Ramos (cell line): ENCODE results near the gene TTLL3.
"Not testable (repeated sequence)": the region's sequence is repeated elsewhere in the genome, so short reads cannot be mapped to it uniquely, and the experiment has no call there.

Experiments
- in situ Hi-C: fragments of 300-500 bp; cut with MboI; formaldehyde crosslinking; loops from one replicate; pipeline ENCODE4 v1.14.3; 2022; ENCODE audit warnings: low sequenced_read_pairs; ENCODE audit not compliant: unreplicated experiment

The TTLL3 gene, protein sequence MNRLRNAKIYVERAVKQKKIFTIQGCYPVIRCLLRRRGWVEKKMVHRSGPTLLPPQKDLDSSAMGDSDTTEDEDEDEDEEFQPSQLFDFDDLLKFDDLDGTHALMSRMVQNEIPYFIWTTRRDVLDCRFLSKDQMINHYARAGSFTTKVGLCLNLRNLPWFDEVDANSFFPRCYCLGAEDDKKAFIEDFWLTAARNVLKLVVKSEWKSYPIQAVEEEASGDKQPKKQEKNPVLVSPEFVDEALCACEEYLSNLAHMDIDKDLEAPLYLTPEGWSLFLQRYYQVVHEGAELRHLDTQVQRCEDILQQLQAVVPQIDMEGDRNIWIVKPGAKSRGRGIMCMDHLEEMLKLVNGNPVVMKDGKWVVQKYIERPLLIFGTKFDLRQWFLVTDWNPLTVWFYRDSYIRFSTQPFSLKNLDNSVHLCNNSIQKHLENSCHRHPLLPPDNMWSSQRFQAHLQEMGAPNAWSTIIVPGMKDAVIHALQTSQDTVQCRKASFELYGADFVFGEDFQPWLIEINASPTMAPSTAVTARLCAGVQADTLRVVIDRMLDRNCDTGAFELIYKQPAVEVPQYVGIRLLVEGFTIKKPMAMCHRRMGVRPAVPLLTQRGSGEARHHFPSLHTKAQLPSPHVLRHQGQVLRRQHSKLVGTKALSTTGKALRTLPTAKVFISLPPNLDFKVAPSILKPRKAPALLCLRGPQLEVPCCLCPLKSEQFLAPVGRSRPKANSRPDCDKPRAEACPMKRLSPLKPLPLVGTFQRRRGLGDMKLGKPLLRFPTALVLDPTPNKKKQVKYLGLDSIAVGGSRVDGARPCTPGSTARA

DNA sequence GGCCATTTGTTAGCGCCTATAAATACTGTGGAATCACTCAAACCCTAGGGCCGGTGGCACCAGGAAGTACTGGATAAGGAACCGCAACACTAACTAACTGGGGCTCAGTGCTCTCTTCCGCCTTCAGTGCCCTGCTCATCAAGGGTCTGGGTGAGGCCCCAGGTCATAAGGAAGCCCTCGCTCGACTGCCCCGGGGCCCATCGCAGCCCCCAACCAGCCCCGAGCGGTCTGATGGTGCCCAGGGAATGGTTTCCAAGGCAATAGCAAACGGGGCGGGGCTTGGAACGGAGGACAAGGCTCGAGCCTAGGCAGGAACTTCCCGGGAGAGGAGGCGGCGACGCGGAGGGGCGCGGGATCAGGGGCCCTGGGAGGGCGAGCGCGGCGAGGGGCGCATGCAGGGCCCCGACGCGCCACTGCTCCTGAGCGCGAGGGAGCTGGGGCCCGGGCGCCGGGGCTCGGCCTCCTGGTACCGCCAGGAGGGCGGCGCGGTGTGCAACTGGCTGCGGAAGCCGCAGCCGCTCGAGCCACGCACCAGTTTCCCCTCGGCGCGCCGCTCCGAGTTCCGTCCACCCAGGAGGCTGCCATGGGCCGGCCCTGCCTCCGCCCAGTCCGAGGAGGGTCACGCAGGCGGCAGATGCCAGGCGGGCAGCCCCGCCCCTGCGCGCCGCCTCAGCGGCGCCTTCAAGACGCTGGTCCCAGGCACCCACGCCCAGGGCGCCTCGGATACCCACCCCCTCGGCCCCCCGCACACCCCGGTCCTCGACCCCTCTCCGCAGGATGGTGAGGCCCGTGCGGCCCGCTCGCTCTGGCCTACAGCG is at the start of gene TTLL3:
TSS of gene TTLL3 (plus strand) at position 648 of the 818 bp plus-strand sequence. CDS start 400 bp downstream, outside the sequence.
- in situ Hi-C loops, result no loop called here

DNA sequence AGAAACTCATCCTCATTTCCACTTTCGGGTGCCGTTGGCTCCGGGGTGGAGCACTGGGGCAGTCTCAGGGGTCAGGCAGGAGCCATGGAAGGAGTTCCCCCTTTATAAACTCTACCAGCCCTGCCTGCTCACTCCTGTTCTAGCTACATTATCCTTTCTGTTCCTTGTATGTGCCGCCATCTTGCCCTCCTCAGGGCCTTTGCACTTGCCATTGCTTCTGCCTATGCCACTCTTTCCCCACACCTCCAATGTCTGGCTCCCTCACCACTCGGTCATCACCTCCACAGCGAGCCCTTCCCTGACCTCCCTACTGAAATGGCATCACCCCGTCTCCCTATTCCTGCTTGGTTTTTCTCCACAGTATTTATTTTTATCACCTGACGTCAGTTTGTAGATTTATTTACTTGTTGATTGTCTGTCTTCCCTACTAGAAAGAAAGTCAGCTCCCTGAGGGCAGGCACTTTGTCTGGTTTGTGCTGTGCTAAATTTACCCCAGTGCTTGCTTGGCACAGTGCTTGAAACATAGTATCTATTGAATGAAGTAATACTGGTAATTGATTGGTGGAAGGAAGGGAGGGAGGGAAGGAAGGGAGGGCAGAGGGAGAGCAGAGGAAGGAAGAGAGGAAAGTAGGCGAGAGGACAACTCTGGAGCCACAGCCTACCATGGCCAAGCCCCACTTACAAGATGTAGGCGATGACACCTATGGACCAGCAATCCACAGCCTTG is 49.1 kb upstream of the TTLL3 start:
- in situ Hi-C loops, result no loop called here

GRCh38 chr3:9761919-9762318 is 48.1 kb upstream of the TTLL3 start:
- in situ Hi-C loops, result no loop called here

DNA sequence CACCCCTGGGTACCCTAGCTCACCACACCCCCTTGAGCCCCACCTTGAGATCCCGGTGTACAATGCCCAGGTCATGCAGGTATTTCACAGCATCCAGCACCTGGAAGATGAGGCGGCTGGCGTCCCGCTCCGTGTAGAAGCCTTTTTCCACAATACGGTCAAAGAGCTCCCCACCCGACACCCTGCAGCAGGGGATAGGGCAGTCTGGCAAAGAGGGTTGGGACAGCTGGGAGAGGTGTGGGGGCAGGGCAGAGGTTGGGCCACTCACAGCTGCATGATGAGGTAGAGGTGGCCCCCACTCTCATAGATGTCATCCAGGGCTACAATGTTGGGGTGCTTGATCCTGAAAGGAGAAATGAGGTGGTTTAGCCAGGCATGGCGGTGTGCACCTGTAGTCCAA is 47.2 kb upstream of the TTLL3 start:
- in situ Hi-C loops, result no loop called here

- in situ Hi-C loops, result no loop called here
Observed at GRCh38 chr3:9765865-9766264, 44.2 kb upstream of the TTLL3 start.

DNA sequence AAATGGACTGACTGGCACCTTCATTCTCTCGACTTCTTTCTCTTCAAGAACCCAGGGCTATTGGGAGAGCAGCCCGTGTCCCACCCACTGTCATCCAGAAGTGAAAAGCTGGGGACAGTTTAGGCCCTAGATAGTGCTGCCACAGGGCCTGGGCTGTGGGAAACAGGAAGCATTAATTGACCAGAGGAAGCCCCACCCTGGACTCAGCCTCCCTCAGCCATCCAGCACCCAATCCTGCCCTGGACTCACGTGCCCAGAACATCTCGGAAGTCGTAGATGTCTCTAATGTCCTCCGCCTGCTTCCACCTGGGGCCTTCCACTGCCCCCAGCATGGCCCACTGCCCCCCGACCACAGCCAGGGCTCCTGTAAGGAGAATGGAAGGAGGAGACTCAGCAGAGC is 42.6 kb upstream of the TTLL3 start:
- in situ Hi-C loops, result no loop called here

- in situ Hi-C loops, result no loop called here
Observed at GRCh38 chr3:9768141-9768775, 41.8 kb upstream of the TTLL3 start.

- in situ Hi-C loops, result no loop called here
Observed at GRCh38 chr3:9769012-9769411, 41.0 kb upstream of the TTLL3 start.

DNA sequence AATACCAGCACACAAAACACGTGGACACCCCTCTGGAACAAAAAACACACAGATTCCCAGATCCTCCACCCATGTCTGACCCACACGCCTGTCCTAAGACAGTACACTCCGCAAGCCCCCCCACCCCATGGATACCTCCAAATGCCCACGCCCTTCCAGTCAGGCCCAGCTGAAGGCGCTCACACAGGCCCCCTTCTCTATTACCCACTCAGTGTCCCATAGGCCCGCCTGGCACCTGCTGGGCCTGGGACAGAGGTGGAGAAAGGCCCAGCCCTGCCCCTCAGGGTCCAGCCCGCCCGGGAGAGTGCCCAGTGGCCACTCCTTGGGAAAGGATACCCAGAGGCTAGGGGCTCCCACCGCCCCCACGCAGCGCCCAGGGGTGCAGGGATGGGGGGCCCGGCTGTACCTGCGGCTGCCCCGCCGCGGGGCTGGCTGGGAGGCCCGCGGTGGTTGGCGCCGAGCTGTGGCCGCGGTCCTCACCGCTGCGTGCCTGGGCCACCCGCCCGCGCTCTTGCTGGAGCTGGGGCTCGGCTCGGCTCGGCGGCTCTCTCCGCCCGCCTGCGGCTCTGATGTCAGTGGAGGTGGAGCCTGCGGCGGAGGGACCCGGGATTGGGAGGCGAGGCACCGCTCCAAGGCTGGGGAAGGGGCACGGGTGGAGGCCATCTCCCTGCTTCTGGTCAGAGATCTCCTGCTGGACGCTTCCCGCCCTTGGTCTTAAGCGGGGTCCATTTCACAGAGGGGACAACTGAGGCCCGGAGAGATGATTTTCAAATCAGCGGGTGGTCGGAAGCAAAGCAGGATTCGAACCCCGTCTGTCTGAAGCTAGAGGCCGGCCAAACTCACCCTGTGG is 40.4 kb upstream of the TTLL3 start, which contains the start of gene CAMK1:
TSS of gene CAMK1 (minus strand) at position 522 of the 850 bp plus-strand sequence. CDS start 2,198 bp downstream, outside the sequence.
- in situ Hi-C loops, result no loop called here

GRCh38 chr3:9770276-9770812 is 39.7 kb upstream of the TTLL3 start:
- in situ Hi-C loops, result no loop called here

GRCh38 chr3:9771007-9771406 is 39.1 kb upstream of the TTLL3 start:
- in situ Hi-C loops, result not testable (repeated sequence)

- in situ Hi-C loops, result no loop called here
Observed at GRCh38 chr3:9776896-9777693, 33.0 kb upstream of the TTLL3 start.

- in situ Hi-C loops, result no loop called here
Observed at GRCh38 chr3:9777694-9778021, 32.4 kb upstream of the TTLL3 start.

GRCh38 chr3:9778143-9779074 is 31.7 kb upstream of the TTLL3 start:
- in situ Hi-C loops, result no loop called here

- in situ Hi-C loops, result no loop called here
Observed at GRCh38 chr3:9779075-9779593, 30.9 kb upstream of the TTLL3 start.

DNA sequence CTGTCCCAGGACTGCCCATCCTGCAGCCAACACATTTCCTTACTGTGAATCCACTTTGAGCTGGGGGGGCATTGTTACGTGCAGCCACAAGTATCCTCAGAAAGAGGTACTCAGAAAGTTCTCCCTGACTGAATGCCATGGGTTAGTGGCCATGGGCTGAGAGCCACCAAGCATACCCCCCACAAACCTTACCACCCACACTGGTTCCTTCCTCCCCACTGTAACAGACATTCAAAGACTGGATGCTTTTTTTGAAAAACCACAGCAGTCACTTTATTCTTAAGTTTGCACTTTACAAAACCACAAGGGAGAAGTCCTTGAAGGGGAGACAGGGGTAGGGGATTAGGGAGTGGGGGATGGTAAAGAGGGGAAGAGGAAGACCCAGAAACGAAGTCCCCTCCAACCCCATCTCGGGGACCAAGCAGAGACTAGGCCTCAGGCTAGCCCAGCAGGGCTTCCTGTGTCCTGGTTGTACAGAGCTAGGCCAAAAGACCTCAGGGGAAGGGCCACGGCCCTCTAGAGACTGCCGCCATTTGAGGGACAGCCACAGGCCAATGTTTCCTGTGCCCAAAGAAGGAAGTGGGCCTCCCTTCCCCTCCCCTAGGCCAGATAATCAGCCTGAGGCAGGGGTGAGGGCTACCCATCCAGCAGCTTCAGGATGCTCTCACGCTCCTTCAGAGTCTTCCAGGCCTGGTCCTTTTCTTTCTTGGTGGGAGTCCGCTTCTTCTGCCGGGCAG is 30.2 kb upstream of the TTLL3 start:
- in situ Hi-C loops, result no loop called here
